Suprapubic skin (tissue), 3 donors: ENCODE measurements around the gene STEAP1B.

Source experiments
- CTCF ChIP-seq, 2 donors: fragments of 200-600 bp in 1 of 2; fragments of 450-650 bp in 1 of 2; sonication (generic) in 1 of 2; IDR thresholded peaks; one replicate each; pipeline ENCODE4 v1.5.1; 2016 to 2019; ENCODE audit warnings: antibody characterized with exemption in 2 of 2, mild to moderate bottlenecking in 1 of 2, moderate library complexity in 1 of 2
- POLR2A ChIP-seq, 2 donors: fragments of 450-650 bp; IDR thresholded peaks; one replicate each; pipeline ENCODE4 v1.6.1; 2017; ENCODE audit warnings: antibody characterized with exemption in 2 of 2, mild to moderate bottlenecking in 2 of 2, moderate library complexity in 2 of 2

GRCh38 chr7:22452960-22453558 lies 46.9 kb downstream of the STEAP1B start:
- no peak for TF ChIP-seq CTCF (IDR thresholded peaks at IDR 0.05)
- no peak for TF ChIP-seq POLR2A (IDR thresholded peaks at IDR 0.05)
